Left ventricle myocardium superior (tissue), 1 donor: Measurements from ENCODE around the gene TMEM33. TPM values are rescaled to one million over a fixed set of nuclear protein-coding genes. Genes with fewer than 3 reads are reported as not detected.
A peak's percentile ranks its signal among the peaks of the same experiment; 100 is the strongest.
"Not testable (repeated sequence)": the region's sequence is repeated elsewhere in the genome, so short reads cannot be mapped to it uniquely, and the experiment has no call there.

Experiments
- ATAC-seq: fragments of 200-7000 bp; cut with Tn5 transposase; one replicate; pipeline ENCODE4 v1.9.1; 2020; ENCODE audit warnings: mild to moderate bottlenecking, moderate library complexity
- DNase-seq: peaks from one replicate; pipeline ENCODE4 v3.0.0-alpha.2; 2020
- intact Hi-C: fragments of 100-400 bp; cut with micrococcal nuclease; formaldehyde crosslinking; loops from one replicate; pipeline ENCODE4 v1.11.0; 2022
- long read RNA-seq: library from polyadenylated mRNA; unstranded; transcript quantifications from one replicate; pipeline ENCODE4 v2.0.0, GENCODE V29; 2021
- total RNA-seq: library from RNA; stranded (reverse); fragmentation: NEBNext Ultra II Directional; extraction: Animal tissue kit (Norgen Biotek cat#: 25700); gene quantifications from one replicate; pipeline ENCODE4 v1.2.1, GENCODE V29; 2021
- donor health status: DM: no; HTN: yes; CAD: no; lungs with severe emphysema.

Gene TMEM33, protein sequence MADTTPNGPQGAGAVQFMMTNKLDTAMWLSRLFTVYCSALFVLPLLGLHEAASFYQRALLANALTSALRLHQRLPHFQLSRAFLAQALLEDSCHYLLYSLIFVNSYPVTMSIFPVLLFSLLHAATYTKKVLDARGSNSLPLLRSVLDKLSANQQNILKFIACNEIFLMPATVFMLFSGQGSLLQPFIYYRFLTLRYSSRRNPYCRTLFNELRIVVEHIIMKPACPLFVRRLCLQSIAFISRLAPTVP
- 21.8 TPM for total RNA-seq
- long read RNA-seq, full-length matches to known transcripts, result 6 of 7 reads
- long read RNA-seq, partial matches to known transcripts, result 0 of 7 reads
- long read RNA-seq, other reads (novel, unspliced or antisense), result 1 of 7 reads

DNA sequence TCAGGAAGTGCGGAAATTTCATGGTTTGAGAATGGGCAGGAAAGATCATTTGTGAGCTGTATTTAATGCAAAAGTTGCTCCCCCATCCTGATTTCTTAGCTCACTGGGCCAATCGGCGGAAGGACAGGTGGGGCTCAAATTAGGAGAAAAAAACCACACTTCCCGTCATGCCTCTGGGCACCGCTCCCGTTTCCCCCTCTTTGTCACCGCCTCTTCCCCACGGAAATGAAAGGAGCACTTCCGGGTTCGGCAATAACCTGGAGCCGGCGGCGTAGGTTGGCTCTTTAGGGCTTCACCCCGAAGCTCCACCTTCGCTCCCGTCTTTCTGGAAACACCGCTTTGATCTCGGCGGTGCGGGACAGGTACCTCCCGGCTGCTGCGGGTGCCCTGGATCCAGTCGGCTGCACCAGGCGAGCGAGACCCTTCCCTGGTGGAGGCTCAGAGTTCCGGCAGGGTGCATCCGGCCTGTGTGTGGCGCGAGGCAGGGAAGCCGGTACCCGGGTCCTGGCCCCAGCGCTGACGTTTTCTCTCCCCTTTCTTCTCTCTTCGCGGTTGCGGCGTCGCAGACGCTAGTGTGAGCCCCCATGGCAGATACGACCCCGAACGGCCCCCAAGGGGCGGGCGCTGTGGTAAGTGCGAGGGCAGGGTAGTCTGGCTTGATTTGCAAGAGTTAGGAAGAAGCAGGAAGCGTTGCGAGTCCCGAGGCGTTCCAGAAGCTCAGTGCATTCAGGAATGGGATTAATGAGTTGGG lies at the start of gene TMEM33:
Gene TMEM33, plus strand, starts transcription at position 529 of the 751 bp plus-strand sequence. Its CDS starts 56 bp downstream, at position 585.
- ATAC-seq (peak; percentile 98), DNase-seq (peak; percentile 90)
- intact Hi-C loops, result no loop called here

DNA sequence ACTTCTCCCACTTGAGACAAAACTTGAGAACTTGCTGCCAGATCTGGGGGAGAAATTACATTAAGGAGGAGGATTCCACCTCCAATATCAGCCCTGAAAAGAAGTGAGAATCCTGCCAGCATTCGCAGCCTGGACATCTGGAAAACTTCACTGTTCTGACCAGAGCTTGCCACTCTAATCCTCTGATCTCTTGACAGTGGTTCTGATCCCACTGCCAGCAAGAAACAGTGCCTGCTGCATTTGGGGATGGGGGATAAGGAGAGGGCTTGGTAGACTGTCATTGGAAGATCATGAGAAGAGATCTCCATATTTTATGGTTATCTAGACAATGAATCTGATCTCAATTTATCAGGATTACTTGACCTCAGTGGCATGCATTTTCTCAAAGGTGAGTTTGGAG lies 49.8 kb upstream of the TMEM33 start:
- intact Hi-C loops, result loop anchor here (5.0 kb wide), 1 partner anchor 628 kb away; the partner anchor contains the start of gene UCHL1
- ATAC-seq, result no peak

DNA sequence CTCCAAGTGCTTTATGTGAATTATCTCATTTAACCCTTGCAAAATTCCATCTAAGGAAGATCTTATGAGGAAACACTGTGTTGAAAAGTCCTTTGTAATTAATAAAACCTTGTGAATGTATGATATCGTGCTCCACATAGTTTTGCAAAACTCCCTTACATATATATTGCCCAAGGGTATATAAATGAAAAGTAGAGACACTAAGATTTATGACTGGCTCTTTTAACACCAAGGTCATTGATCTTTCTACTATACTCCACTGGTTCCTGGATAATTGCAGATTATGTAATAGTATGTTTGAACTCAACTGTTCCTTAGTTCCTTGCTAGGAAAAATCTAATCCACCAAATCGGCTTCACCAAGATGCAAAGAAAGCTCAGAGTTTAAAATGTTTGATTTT lies 48.0 kb upstream of the TMEM33 start:
- intact Hi-C loops, result loop anchor here (5.0 kb wide), 1 partner anchor 630 kb away; the partner anchor contains the start of gene UCHL1
- ATAC-seq (no peak), DNase-seq (no peak)

More for the DNA sequence above, 49.8 kb upstream of the TMEM33 start:
- DNase-seq, result no peak

DNA sequence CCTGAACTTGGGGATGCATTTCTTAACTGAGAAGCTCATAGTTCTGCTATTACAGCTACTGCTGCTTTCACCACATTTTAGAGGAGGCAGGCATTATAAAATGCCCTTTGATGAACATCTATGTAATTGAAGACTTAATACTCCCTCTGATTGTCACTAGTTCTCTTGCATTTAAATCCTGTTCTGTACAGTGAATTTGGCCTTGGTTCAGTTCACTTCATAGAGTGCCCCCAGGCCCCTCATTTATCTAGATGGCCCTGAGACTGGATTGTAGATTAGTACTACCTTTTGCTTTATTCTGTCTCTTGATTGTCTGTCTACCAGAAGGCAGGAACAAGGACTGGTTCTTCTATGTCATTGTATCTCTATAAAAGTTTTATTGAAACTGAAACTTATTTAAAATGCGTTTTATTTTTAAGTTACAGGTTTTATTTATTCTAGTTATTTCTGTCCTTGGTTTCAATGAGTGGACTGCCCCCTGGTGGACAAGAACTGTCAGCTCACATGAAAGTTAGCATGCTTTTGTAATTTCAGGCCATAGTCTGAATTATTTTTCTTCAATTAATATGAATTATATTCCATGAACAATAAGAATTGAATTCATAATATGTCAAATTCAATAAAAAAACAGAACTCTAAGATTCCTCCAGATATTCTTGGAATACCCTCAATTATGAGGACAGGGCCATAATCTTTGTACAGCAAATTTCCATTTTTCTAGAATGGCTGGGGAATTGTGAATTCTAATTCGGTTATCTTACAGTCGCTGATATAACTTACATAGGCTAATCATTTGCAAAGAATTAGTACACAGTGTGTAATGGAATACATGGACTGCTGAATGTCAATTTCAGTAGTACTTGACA lies 47.2 kb upstream of the TMEM33 start:
- intact Hi-C loops, result loop anchor here (5.0 kb wide), 1 partner anchor 631 kb away; the partner anchor contains the start of gene UCHL1
- no peak for ATAC-seq

DNA sequence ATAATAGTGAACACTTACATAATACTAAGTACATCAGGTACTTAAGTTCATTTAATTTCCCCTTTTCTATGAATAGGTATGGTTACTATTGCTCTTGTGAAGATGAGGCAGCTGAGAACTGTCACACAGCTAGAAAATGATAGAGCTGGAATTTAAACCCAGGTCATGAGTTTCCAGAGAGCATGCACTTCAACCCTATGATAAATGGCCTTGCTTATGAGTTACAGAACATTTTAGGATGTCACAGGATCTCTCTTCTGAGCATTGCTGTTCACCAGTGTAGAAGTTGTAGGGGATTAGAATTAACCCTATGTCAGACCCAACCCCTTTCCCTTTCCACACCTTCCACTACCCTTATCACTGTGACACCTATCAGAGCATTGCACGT lies 46.5 kb upstream of the TMEM33 start:
- ATAC-seq (no peak), DNase-seq (no peak)
- intact Hi-C loops, result loop anchor here (5.0 kb wide), 1 partner anchor 631 kb away; the partner anchor contains the start of gene UCHL1

More for the DNA sequence above, 47.2 kb upstream of the TMEM33 start:
- DNase-seq, result no peak

DNA sequence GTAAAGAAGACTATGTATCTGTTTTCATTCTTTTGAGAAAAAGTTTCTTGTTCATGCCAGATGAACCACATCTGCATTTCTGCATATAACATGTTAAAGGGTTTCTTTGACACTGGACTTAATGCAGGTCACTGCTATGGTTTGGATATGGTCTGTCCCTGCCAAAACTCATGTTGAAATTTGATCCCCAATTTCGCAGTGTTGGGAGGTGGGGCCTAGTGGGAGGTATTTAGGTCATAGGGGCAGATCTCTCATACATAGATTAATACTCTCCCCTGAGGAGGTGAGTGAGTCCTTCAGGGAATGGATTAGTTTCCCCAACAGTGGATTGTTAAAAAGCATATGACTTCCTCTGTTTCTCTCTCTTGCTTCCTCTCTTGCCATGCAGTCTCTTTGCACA lies 45.9 kb upstream of the TMEM33 start:
- ATAC-seq (no peak), DNase-seq (no peak)
- intact Hi-C loops, result loop anchor here (5.0 kb wide), 1 partner anchor 632 kb away; the partner anchor contains the start of gene UCHL1

DNA sequence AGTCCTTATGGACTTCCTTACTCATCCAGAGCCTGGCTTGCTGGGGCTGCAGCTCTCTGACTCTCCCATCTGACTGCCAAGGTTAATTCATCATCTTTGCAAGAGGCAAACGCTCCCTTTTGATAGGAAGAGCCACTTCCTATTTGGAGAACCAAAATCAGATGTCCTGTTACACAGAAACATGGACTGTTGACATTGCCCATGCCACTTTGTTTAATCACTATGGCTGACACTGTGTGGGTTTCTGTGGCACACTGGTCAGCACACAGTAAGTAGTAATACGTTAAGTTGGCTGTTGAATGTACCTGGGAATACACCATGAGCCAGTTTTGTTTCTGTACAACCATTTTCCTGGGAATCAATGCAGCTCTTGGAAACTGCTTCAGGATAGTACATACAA lies 45.1 kb upstream of the TMEM33 start:
- intact Hi-C loops, result no loop called here
- DNase-seq, result no peak
- ATAC-seq, result no peak

DNA sequence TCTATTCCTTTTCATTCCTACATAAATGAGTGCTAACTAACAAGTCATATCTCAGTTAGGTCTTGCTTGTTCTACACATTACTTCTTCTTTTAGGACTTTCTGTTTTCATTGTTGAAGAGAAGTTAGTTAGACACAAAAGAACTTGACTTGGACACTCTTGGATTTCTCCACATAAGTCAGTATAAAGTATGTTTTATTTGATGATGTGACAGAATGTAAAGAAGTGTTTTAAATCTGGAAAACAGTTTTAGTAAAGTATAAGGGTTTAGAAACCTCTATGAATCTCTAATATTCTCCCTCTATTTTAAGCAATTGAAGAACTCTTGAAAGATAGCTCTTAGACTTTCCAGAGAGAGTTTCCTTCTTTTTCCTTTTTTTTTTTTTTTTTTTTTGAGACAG lies 38.6 kb upstream of the TMEM33 start:
- DNase-seq, result no peak
- intact Hi-C loops, result no loop called here
- no peak for ATAC-seq

DNA sequence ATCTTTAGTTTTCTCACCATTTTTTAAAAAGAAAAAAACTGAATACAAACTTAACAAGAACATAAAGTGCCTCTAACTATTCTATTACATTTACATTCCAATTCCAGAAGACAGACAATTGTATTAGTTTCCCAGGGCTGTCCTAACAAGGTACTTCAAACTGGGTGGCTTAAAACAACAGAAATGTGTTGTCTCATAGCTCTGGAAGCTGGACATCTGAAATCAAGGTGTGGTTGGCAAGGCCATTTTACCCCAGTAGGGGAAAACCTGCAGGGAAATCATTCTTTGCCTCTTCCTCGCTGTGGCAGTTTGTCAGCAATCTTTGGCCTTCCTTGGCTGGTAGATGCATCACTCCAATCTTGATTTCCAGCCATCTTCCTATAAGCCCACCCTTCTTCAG lies 37.5 kb upstream of the TMEM33 start:
- ATAC-seq, result no peak
- intact Hi-C loops, result no loop called here

DNA sequence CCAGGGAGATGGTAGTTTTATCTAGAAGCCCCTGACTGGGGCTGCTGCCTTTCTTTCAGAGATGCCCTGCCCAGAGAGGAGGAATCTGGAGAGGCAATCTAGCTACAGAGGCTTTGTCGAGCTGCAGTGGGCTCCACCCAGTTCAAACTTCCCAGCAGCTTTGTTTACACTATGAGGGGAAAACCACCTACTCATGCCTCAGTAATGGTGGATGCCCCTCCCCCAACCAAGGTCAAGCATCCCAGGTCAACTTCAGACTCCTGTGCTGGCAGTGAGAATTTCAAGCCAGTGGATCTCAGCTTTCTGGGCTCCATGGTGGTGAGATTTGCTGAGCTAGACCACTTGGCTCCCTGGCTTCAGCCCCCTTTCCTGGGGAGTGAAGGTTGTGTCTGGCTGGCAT lies 26.1 kb upstream of the TMEM33 start:
- DNase-seq, intact Hi-C loops: not testable (repeated sequence)

More for the DNA sequence above, 37.5 kb upstream of the TMEM33 start:
- DNase-seq, result no peak

DNA sequence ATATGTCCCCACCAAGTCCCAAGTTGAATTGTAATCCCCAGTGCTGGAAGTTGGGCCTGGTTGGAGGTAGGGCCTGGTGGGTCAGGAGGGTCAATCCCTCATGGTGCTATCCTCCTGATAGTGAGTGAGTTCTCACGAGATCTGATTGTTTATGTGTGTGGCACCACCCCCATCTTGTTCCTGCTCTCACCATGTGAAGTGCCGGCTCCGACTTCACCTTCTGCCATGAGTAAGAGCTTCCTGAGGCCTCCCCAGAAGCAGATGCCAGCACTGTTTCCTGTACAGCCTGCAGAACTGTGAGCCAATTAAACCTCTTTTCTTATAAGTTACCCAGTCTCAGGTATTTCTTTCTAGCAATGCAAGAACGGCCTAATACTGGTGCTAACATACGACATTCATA lies 22.7 kb upstream of the TMEM33 start:
- DNase-seq, result no peak
- no peak for ATAC-seq
- intact Hi-C loops, result no loop called here

More for the DNA sequence above, 26.1 kb upstream of the TMEM33 start:
- not testable (repeated sequence) for ATAC-seq

DNA sequence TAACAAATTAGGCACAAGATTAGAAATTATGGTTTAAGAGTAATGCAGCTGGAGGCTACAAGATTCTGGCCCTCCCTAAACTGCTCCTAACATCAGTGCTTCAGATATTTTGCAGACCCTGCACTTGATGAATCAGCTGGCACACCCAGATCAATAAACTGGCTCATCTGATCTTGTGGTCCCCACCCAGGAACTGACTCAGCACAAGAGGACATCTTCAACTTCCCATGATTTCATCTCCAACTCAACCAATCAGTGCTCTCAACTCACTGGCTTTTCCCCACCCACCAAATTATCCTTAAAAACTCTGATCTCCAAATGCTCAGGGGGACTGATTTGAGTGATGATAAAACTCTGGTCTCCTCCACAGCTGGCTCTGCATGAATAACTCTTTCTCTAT lies 21.7 kb upstream of the TMEM33 start:
- intact Hi-C loops, result no loop called here
- ATAC-seq, result no peak
- no peak for DNase-seq

DNA sequence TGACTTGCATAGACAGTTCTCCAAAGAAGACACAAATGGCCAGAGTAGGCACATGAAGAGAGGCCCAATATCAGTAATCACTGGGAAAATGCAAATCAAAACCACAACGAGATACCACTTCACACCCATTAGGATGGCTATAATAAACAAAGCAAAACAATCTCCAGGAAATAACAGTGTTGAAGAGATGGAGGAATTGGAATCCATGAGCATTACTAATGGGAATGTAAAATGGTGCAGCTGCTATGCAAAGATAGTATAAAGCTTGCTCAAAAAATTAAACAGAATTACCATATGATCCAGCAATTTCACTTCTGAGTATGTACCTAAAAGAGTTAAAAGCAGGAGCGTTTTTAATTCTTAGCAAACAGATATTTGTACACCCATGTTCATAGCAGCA lies 17.0 kb upstream of the TMEM33 start:
- intact Hi-C loops, result no loop called here

DNA sequence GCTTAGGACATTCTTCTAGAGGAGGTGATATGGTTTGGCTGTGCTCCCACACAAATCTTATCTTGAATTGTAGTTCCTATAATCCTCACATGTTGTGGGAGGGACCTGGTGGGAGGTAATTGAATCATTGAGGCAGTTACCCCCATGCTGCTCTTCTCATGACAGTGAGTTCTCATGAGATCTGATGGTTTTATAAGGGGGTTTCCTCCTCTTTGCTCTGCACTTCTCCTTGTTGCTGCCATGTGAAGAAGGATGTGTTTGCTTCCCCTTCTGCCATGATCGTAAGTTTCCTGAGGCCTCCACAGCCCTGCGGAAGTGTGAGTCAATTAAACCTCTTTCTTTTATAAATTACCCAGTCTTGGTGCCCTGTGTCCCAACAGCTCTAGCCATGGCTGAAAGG lies 14.8 kb upstream of the TMEM33 start:
- DNase-seq, ATAC-seq, intact Hi-C loops: not testable (repeated sequence)

More for the DNA sequence above, 17.0 kb upstream of the TMEM33 start:
- no peak for DNase-seq
- ATAC-seq, result no peak

DNA sequence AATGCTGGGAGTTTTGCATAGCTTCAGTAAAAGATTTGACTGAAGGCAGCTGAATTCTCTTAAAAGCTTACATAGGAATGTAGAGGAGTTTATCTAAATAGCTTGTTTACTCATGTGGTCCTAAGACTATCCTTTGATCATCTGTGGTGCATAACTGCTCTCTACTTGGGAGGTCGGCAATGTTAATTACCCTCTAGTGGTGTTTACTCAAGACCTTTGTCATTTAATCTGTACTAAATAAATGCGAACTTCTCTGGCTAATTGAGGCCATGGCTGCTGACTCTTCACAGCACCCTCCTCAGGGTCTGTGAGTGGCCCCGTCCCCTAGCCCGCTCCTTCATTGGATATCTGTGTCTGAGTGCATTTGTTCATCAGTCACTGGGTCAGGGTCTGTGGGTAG lies 13.8 kb upstream of the TMEM33 start:
- ATAC-seq, result no peak
- intact Hi-C loops, result no loop called here
- DNase-seq, result no peak

DNA sequence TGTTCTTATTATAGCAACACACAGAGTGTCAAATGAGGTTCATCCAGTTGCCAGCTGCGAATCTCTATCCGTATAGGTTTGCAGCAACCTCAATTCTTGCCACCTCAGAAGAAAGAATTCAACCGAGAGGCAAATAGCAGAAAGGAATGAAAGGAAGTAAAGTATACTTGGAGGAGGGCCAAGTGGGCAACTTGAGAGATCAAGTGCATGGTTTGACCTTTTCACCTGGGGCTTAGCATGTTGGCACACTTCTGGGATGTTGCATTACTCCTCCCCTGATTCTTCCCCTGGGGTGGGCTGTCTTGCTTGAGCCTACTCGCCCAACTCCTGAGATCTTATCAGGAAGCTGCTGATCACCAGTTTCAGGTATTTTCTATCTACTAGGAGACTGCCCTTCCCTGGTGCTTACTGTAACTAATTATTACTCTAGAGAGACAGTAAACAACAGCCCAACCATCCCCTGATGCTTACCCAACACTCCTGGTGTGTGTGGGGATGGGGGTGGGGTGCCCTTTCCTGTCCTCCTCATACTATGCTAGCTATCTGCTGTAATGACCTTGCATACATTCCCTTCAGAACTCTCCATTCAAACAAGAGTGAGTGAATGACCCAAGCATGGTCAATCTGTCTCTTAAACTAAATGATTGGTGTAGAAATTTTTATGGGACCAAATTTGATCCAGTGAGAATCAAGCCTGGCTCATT lies 7.3 kb upstream of the TMEM33 start:
- ATAC-seq (no peak), DNase-seq (no peak)
- intact Hi-C loops, result no loop called here

DNA sequence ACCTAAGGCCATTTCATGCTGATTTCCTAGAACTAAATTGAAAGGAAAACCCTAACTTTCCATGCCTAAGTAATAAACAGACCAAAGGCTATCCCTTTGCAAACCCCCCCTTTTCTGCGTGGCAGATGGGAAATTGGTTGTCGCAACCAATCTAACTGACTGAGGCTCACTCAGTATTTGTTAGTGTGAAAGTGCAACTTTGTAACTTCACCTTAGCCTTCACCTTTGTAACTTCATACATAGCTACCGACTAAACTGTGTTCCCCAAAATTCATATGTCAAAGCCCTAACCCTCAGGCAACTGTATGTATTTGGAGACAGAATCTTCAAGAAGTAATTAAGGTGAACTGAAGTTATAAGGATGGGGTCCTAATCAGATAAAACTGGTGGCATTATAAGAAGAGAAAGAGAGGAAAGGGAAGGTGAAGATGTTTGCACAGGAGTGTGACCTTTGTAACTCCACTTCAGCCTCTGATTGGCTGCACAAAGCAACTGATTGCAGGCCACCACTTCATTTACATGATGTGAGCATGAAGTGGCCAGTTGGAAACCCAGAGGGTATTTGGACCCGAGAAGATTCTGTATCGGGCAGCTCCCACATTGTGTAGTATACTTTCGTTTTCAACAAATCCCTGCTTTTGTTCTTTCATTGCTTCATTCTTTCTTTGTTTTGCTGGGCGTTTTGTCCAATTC lies 4.9 kb upstream of the TMEM33 start:
- DNase-seq, result no peak
- no peak for ATAC-seq
- intact Hi-C loops, result no loop called here

DNA sequence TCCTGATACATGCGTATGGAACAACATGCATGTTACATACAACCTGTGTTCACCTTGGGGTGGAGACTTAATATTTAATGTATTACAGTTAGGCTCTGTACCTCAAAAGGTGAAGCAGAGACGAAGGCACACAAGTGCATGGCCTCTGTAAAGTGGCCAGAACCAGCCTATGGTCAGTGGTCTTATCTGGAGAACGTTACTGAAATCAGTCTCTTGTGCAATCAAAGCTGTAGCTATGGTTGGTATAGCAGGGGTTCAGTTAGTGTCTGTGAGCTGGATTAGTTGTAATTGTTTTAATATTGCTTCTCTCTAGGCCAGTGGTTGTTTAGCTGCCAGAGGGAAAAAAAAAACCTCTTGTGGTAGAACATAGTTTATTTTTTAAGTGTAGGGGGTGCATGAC lies 2.2 kb upstream of the TMEM33 start:
- intact Hi-C loops, result no loop called here
- DNase-seq, result no peak
- ATAC-seq, result no peak
